GM03348 (cell line): ENCODE results near the gene ARAF.
"Not testable (repeated sequence)": the region's sequence is repeated elsewhere in the genome, so short reads cannot be mapped to it uniquely, and the experiment has no call there.

Source experiments
- DNase-seq: peaks from one replicate; pipeline ENCODE4 v3.0.0; 2012; ENCODE audit warnings: low spot score

ARAF gene

DNA sequence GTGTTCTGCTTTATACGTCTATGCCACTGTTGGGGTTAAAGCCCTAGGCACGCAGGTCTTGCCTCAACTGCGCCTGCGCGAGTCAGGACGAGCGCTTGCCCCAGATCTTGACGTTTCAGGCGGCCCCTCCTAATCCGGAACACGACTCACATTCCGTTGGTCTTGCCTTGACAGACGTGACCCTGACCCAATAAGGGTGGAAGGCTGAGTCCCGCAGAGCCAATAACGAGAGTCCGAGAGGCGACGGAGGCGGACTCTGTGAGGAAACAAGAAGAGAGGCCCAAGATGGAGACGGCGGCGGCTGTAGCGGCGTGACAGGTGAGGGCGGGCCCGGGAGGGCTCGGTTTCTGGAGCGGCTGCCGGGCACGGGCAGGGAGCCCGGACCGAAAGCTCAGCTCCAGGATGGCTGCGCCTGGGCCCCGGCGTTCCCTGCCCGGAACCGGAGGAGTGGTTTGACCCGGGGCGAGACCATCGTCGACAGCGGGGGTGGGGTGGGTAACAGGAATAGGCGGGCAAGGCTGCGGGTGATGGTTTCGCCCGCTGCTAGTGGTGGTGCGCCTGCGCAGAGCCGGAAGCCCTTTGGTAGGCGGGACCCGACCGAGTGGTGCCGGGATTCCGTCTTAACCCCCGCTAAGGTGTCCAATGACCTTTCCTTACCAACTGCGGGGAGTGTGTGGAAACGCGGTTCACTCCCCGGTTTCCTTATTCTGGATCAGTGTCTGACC is at the start of gene ARAF:
Gene ARAF (plus strand): TSS at position 272 of the 725 bp plus-strand sequence. CDS start 1,763 bp downstream, outside the sequence.
- peak; percentile 94 for DNase-seq

DNA sequence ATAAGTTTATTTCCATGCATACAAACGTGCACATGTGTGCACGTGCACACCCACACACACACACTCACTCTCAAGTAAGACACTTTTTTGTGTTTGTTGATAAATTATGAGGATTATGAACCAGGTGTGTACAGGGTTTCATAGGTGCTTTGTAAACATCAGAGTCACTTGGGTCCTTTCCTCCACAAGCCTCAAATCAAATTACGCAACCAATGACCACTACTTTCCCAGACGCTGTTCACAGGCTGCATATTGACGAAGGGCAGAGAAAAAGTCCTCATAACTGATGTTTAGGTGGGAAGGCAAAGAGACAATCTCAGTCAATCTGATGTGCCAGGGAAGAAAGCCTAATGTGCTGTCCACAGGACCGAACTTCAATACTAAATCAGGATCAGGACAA is 48.6 kb upstream of the ARAF start:
- DNase-seq = not testable (repeated sequence)

DNA sequence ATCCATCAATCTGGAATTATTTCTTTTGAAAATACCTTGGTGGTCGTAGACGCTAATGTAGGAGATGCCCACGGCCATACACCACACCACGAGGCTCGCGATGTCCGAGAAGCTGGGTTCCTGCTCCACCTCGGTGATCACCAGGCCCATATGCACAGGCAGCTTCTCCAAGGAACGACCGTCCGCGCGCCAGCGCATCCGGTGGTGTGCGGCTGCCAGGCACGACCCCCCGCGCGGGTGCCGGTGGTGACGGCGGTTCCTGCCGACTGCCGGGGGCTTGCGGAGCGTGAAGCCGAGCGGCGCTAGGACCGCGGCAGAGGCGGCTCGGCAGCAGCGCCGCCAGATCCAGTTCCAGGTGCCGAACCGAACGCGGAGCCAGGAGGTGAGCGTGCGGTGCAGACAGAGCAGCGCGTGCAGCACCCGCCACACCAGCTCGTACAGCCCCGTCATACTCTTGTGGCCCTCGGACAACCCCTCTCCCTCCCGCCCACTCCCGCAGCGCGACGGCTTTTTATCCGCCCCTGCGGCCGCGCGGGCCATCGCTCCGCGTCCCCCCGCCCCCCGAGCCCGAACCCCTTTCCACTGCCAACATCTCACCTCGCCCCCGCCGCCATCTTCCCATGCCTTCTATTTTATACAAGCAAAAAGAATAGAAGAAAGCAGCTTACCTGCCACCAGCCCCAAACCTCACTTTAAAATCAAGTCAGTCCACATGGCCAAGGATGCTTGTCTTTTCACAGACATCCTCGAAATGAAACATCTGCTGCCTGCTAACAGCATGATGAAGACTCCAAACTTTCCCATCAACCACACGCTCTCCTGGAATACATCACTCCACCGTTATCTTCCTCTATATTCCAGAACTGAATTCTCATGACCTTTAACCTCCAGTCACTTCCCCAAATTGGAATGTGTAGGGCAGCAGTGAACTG is 47.7 kb upstream of the ARAF start:
- not testable (repeated sequence) for DNase-seq

DNA sequence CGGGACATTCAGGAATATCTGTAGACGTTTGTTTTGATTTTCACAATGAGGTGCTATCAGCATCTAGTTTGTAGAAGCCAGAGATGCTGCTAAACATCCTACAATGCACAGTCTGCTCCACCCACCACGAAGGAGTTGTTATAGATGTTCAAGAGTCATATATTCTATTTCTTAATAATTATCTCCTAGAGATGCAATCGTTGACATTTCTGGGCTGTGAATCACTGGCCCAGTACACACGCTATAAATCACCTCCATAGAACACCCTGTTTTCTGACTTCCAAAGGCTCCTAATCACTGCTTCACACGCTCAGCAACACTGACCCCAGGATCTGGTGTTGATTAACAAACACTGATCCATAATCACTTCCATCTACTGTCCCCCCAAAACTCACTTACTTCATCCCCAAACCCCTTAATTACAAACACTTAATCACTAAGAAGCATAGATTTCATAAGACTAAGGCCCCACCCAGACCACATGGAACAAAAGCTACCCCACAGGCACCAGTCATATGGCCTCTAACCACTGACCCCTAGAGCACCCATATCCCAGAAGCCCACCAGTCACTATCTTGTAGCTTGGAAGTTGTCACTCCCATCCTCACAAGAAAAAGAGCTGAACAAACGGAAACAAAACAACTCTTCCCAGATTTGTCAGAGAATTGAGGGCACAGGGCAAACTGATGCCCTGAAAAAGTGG is 46.3 kb upstream of the ARAF start:
- peak; percentile 57 for DNase-seq

DNA sequence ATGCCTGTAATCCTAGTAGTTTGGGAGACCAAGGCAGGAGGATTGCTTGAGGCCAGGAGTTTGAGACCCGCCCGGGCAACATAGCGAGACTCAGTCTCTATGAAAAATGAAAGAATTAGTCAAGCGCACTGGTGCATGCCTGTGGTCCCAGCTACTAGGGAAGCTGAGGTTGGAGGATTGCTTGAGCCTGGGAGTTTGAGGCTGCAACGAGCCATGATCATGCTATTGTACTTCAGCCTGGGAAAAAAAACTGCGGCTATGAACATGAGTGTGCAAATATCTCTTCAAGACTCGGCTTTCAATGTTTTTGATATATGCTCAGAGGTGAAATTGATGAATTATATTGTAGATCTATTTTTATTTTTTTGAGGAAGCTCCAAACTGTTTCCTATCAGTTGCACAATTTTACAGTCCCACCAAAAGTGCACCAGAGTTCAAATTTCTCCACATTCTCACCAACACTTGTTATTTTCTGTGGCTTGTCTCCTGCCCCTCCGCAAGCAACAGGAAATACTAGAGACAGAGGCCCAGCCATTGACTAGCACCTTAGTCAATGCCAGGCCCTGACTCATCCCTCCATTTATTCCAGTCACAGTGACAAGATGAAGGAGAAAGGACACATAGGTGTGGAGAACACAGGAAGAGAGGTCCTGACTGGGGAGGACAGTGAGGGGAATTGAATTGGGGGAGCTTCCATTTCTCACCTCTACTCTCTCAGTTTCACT is 44.9 kb upstream of the ARAF start:
- peak; percentile 36 for DNase-seq

DNA sequence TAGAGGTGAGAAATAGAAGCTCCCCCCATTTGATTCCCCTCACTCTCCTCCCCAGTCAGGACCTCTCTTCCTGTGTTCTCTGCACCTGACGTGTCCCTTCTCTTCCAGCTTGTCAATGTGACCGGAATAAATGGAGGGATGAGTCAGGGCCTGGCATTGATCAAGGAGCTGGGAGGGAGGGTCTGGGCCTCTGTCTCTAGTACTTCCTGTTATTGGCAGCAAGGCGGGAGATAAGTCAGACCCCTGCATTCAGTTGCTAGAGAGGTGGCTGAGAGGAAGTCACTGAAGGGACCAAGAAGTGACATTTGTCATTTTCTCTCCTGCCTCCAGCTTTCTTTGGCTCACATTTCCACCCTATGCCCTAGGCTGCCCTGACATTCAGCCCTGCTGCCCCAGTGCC is 42.9 kb upstream of the ARAF start:
- no peak for DNase-seq

DNA sequence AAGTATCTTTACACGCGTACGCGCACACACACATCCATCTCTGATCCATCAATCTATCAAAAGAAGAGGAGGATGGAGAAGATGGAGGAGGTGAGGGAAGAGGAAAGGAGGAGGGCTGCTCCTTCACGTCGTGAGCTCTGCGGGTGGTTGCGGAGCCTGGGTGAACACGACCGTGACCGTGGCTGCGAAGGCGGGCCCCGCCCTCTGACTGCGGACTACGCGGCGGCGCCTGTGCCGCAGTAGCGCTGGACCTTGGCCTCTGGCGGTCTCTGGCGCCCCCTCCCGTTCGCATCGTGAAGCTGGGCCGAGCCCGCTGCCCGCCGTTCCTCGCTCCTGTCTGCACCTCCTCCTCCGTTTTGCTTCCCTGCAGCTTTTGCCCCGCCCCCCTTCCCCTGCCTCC is 37.7 kb upstream of the ARAF start:
- DNase-seq = peak; percentile 87

DNA sequence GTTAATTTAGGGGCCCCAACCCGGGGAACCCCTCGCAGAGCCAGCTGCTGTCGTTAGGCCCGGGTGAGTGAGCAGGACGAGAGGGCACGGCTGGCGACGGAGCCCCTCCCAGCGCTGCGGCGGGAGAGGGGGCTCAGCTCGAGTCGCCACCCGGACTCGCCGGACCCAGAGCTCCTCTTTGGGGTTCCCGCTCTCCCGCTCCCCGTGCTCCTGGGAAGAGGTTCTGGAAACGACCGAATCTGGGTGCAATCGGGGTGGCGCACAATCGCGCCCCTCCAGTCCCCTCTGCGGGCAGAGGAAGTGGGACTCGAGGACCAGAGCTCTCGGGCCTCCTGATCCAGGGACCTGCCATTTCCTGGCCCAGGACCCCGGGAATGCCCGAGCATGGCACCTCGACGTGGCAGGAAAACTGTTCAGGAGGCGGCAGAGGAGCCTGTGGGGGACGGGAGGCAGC is 37.3 kb upstream of the ARAF start:
- DNase-seq = no peak

DNA sequence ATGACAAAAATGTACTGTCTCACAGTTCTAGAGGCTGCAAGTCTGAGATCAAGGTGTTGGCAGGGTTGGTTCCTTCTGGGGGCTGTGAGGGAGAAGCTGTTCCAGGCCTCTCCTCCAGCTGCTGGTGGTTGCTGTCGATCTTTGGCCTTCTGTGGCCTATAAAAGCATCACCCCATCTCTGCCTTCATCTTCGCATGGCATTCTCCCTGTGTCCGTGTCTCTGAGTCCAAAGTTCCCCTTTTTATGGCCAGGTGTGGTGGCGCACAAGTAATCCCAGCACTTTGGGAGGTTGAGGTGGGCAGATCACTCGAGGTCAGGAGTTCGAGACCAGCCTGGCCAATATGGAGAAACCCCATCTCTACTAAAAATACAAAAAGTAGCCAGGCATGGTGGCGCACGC is 31.5 kb upstream of the ARAF start:
- DNase-seq = no peak

DNA sequence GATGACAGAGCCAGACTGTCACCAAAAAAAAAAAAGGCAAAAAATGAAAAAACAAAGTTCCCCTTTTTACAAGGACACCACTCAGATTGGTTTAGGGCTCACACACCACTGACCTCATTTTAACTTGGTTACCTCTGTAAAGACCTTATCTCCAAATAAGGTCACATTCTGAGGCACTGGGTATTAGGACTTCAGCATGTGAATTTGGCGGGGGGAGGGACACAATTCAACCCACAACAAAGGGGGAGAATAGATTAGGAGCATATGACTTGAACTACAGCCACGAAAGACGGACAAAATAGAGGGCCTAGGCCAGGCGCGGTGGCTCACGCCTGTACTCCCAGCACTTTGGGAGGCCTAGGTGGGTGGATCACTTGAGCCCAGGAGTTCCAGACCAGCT is 31.0 kb upstream of the ARAF start:
- no peak for DNase-seq

DNA sequence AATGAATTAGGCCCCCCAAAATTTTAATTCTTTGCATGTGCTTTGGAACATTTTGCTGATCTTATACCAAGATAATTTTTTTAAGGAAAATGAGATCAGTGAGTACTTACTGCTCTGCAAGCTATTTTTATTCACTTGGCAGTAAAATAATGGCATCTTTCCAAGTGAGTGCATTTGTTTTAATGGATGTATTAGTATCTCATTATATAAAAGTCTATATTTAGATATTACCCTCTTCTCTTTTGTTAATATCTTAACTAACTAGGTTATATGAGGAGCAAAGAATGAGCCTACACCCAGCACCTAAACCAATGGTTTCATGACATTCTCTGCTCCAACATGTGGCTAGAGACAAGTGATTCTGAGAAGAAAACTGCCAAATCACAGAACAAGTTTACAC is 21.1 kb upstream of the ARAF start:
- no peak for DNase-seq

DNA sequence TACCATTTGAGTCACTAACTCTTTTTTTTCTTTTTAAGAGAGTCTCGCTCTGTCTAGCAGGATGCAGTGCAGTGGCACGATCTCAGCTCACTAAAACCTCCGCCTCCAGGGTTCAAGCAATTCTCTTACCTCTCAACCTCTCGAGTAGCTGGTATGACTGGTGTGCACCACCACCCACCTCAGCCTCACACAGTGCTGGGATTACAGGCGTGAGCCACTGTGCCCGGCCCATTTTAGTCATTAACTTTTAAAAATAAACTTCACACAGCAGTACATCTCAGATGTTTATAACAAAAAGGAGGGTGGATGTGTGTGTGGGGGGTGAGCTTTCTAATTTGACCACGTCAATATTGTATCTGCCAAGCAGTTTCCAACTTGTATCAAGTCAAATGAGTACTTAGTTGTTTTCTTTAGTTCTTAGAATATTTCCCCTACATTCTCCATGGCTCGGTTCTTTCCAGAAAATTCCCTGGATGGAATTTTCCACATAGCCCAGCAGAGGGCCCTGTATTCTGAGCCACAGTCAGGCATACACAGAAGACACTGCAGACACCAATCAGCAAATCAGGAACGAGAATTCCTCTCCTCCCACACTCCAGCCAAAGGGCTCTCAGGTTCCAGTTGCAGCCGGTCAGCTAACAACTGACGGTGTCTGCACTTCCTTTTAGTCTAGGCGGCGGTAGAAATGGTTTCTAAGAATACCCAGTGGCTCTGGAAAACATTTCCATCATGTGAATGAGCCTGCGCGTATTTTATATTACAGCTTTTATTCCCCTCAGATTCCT is 20.1 kb upstream of the ARAF start:
- DNase-seq = peak; percentile 89

DNA sequence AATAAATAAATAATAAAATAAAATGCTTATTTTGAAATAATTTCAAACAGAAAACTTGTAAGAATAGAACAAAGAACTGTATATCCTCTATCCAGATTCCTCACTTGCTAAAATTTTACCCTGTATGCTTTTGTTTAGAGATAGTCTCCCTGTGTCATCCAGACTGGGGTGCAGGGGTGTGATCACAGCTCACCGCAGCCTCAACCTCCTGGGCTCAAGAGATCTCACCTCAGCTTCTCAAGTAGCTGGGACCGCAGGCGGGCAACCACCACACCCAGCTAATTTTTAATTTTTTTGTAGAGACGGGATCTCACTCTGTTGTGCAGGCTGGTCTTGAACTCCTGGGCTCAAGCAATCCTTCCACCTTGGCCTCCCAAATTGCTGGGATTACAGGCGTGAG is 17.5 kb upstream of the ARAF start:
- DNase-seq = no peak

DNA sequence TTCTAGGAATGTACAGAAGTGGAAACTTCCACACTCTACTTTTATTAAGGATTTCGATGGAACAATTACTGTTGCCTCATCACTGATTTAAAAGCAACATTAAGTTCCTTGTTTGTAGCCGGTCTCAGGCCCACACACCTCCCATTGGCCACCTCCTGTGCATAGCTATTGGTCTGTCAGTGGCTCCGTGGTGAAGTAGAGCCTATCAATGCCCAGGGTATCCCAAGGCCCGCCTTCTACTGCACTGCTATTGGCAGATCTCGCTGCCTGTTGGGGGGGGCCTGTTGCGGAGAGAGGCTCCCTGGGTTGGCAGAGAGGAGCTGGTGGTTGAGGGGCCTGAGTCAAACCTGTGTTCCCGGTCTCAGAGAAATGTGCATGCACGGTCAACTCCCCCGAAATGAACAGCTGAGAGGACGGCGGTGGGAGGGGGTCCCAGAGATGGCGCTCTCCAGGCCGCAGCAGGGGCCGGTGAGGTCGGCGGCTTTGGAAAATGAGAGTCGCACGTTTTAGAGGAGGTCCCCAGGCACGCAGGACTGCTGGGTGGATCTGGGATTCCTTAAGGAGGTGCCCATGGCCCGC is 4.9 kb upstream of the ARAF start:
- DNase-seq = peak; percentile 89

DNA sequence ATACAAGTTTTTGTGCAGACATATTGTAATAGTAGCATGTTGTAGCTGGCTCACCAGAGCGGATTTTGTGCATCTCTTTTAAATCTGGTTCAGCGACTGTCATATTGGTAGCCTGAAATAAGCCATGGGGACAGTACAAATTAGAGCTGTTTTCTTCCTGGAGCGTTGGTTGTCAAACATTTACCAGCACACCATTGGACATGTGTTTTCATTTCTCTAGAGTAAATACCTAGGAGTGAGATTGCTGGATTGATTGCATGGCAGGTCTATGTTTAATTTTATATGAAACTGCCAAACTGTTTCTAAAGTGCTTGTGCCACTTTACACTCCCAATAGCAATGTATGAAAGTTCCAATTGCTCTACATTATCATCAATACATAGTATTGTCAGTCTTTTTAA is 2.6 kb upstream of the ARAF start:
- DNase-seq = no peak

DNA sequence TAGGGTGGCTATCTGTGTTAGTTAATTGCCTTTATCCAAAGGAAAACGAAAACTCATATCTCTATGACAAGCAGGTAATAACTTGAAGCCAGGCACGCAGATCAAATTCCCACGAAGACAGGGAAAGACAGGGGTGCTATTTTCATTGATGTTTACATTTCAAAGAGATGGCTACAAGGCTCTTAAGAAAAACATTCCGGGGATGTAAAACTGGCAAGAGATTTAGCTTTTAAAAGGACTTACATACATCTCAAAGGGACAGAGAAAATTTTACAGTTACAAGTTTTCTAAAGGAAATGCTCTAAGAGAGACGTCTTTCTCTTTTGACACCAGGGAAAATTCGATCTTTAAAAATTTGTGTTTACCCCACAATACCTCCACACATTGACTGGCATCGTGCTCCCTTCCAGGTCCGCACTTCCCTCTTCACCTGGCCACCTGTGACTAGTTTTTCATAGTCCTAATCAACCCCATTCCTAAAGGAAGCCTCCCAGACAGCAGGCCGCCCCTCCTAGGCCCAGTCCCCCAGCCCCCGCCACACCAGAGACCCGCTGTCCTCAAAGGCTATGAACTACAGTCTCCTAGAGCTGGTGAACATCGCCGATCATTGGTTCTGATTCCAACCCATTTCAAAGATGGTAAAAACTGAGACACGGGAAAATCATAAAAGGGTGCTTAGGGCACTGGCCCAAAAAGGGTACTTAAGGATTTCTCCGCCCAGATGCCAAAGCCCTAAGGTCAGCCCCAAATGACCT is 649 bp upstream of the ARAF start:
- no peak for DNase-seq

DNA sequence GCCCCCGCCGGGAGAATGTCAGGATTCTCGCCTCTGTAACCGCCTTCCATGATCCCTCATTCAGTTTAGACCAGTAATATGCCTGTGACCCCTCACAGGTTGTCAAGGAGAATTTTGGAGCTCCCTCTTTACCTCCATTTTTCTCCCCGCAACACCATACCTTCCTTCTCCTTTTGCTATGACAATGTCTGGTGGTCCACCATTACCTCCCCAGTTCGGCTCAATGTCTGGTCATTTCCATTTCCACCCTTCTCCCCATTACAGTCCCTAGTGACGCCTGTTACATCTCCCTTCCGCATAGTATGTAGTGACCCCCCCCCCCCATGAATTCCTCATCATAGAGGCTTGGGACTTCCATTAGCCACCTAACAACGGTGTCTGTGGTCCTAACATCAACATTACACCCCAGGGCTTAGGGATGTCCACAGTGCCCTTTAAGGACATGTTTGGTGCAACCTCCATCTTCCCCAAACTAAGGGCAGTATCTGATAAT is 700 bp downstream of the ARAF start:
- no peak for DNase-seq

DNA sequence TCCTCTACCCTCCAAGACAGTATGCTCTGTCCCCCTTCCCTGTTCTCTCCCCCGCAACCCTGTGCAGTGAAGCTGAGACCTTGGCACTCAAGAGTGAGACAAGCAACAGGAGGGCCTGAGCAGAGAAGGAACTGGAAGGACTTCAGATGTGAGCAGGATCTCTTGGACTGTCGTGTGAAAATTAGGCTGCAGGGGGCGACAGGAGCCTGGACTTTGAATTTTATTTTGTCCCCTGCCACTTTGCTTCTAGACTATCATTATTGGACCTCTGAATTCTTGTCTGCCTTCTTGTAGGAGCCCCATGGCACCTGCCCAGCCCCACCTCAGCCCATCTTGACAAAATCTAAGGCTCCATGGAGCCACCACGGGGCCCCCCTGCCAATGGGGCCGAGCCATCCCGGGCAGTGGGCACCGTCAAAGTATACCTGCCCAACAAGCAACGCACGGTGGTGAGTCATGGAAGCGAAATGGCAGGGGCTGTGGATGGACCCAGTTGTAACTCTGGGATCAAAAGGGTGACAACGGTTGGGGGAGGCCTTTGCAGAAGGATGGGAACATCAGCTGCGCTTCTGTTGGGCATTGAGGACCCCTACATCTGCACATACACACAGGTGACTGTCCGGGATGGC is 1.7 kb downstream of the ARAF start:
- DNase-seq = peak; percentile 21

DNA sequence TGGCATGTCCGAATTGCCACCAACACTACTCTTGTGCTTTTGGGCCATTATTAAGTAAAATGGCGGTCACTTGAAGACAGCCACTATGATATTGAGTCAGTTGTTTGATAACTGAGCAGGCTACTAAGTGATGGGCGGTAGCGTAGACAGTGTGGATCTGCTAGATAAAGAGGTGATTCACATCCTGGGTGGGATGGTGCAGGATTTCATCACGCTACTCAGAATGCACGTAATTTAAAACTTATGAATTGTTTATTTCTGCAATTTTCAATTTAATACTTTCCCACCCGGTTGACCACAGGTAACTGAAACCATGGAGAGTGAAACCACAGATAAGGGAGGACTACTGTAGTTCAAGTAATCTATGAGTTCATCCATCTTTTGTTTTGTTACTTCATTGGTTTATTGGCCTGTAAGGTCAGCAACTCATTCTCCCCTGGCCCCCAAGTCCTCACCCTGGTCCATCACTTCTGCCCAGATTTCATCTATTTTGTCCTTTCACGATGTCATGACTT is 2.9 kb downstream of the ARAF start:
- DNase-seq = no peak
